Measurements from ENCODE around the gene DCANP1. TPM values are rescaled to one million over a fixed set of nuclear protein-coding genes. Genes with fewer than 3 reads are reported as not detected.

DCANP1 gene
- total and polyA plus RNA-seq, 8 donors = 0.06 to 0.24 (median 0.13) TPM; not detected in 3

- Histone ChIP-seq H3K27me3 (peaks cover 0 to 12% of the 10 kb centered on the region in 2 donors), H3K27ac (no peak overlapping the region), H3K9me3 (no peaks in the 10 kb centered on the region), H3K4me3 (no peak overlapping the region), H3K36me3 (no peaks in the 10 kb centered on the region), H3K4me1 (peaks cover 11 to 33% of the 10 kb centered on the region in 2 donors)
- peak; percentile 62 for ATAC-seq
- DNase-seq = peak in 3 of 4 donors; percentile 50 to 90 (median 68)
- intact Hi-C loops (cut with DNase I) = no loop called here
- TF ChIP-seq CTCF (IDR thresholded peaks at IDR 0.05) = peak; percentile 63 to 82
These were observed 10.4 kb upstream of the DCANP1 start for GRCh38 chr5:135457424-135458071.

GRCh38 chr5:135456238-135457099 lies 9.3 kb upstream of the DCANP1 start:
- no peak overlapping the region for H3K4me3 ChIP-seq
- H3K27ac ChIP-seq = peak overlapping the region in 1 of 2 donors; percentile 53
- intact Hi-C loops (cut with DNase I) = no loop called here
- no peaks in the 10 kb centered on the region for H3K36me3 ChIP-seq
- no peaks in the 10 kb centered on the region for H3K9me3 ChIP-seq
- peaks cover 0 to 12% of the 10 kb centered on the region in 2 donors for H3K27me3 ChIP-seq
- peak in 1 of 4 donors; percentile 81 for DNase-seq
- no peak for TF ChIP-seq CTCF (IDR thresholded peaks at IDR 0.05)
- peak; percentile 58 for ATAC-seq
- peaks cover 11 to 41% of the 10 kb centered on the region in 2 donors for H3K4me1 ChIP-seq

GRCh38 chr5:135455876-135456237 lies 8.7 kb upstream of the DCANP1 start:
- TF ChIP-seq CTCF (IDR thresholded peaks at IDR 0.05) = no peak
- intact Hi-C loops (cut with DNase I) = no loop called here
- H3K9me3 ChIP-seq = no peaks in the 10 kb centered on the region
- no peak for DNase-seq
- no peak overlapping the region for H3K4me3 ChIP-seq
- peaks cover 11 to 41% of the 10 kb centered on the region in 2 donors for H3K4me1 ChIP-seq
- no peak for ATAC-seq
- H3K36me3 ChIP-seq = no peaks in the 10 kb centered on the region
- peaks cover 0 to 12% of the 10 kb centered on the region in 2 donors for H3K27me3 ChIP-seq
- H3K27ac ChIP-seq = peak overlapping the region in 1 of 2 donors; percentile 28

GRCh38 chr5:135454946-135455345 lies 7.8 kb upstream of the DCANP1 start:
- ATAC-seq (no peak), DNase-seq (no peak)
- H3K9me3 ChIP-seq = no peaks in the 10 kb centered on the region
- intact Hi-C loops (cut with DNase I) = no loop called here
- no peak overlapping the region for H3K4me3 ChIP-seq
- no peaks in the 10 kb centered on the region for H3K36me3 ChIP-seq
- TF ChIP-seq CTCF (IDR thresholded peaks at IDR 0.05) = no peak
- H3K27ac ChIP-seq = no peak overlapping the region
- H3K4me1 ChIP-seq = peaks cover 11 to 41% of the 10 kb centered on the region in 2 donors
- H3K27me3 ChIP-seq = peaks cover 0 to 12% of the 10 kb centered on the region in 2 donors

GRCh38 chr5:135453613-135454012 lies 6.5 kb upstream of the DCANP1 start:
- no peak for TF ChIP-seq CTCF (IDR thresholded peaks at IDR 0.05)
- peaks cover 4 to 35% of the 10 kb centered on the region in 2 donors for H3K4me1 ChIP-seq
- H3K36me3 ChIP-seq = no peaks in the 10 kb centered on the region

More at GRCh38 chr5:135453613-135454012, 6.5 kb upstream of the DCANP1 start:
- H3K27me3 ChIP-seq = peaks cover 0 to 18% of the 10 kb centered on the region in 2 donors
- ATAC-seq (no peak), DNase-seq (no peak)
- intact Hi-C loops (cut with DNase I) = no loop called here
- H3K27ac ChIP-seq = no peak overlapping the region
- H3K9me3 ChIP-seq = no peaks in the 10 kb centered on the region
- H3K4me3 ChIP-seq = no peak overlapping the region
